Choroid plexus epithelial cell (primary cell): ENCODE results near the gene LIPA.

Experiments
- DNase-seq: peaks from one replicate; pipeline ENCODE4 v3.0.0-alpha.2; 2010; ENCODE audit warnings: low read depth
- H3K4me3 ChIP-seq: 2 replicates; pipeline ENCODE4 v1.5.1; 2011; ENCODE audit warnings: low read depth, mild to moderate bottlenecking, control low read depth, low read length, moderate library complexity
- CTCF ChIP-seq: conservative IDR thresholded peaks from 2 replicates; pipeline ENCODE4 v1.5.1; 2011; ENCODE audit warnings: low read depth, mild to moderate bottlenecking, control low read depth, inconsistent platforms, low read length, moderate library complexity

LIPA gene

GRCh38 chr10:89233033-89233432, 18.5 kb downstream of the LIPA start:
- H3K4me3 ChIP-seq, result no peak overlapping the region
- no peak for TF ChIP-seq CTCF
- DNase-seq, result no peak

- DNase-seq, result no peak
- TF ChIP-seq CTCF, result no peak
- H3K4me3 ChIP-seq, result no peak overlapping the region
These were observed 22.6 kb downstream of the LIPA start for GRCh38 chr10:89228962-89229361.

- no peak for DNase-seq
- no peak for TF ChIP-seq CTCF
- H3K4me3 ChIP-seq, result no peak overlapping the region
These were observed 23.4 kb downstream of the LIPA start for GRCh38 chr10:89228146-89228545.

GRCh38 chr10:89226891-89227290, 24.7 kb downstream of the LIPA start:
- no peak for TF ChIP-seq CTCF
- no peak overlapping the region for H3K4me3 ChIP-seq
- no peak for DNase-seq

- DNase-seq, result peak; percentile 42
- TF ChIP-seq CTCF, result peak; percentile 71
These were observed 26.7 kb downstream of the LIPA start for GRCh38 chr10:89224739-89225443.

GRCh38 chr10:89221919-89222318, 29.7 kb downstream of the LIPA start:
- DNase-seq, result no peak
- no peak for TF ChIP-seq CTCF
- H3K4me3 ChIP-seq, result no peak overlapping the region

More at GRCh38 chr10:89224739-89225443, 26.7 kb downstream of the LIPA start:
- peak overlapping the region; percentile 1 for H3K4me3 ChIP-seq
